ENCODE data around the gene CLCC1. TPM values are rescaled to one million over a fixed set of nuclear protein-coding genes. Genes with fewer than 3 reads are reported as not detected.

CLCC1 gene
- total RNA-seq, 1 donor from 2014 or later: 26.4 TPM

DNA sequence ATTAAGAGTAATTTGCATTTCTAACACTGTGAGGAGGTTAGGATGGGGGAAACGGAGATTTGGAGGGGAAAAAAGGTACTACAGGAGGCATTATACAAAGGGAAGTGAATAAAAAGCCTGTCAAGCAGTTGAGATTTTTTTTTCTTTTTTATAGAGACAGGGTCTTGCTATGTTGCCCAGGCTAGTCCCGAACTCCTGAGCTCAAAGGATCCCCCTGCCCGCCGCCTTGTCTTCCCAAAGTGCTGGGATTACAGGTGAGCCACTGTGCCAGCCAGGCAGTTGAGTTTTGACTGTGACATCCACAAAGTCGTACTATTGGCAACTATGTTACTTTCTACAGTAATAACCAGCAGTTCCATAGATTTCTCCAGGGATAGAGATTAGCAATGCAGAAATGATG, 2.6 kb downstream of the CLCC1 start:
- Mint-ChIP-seq H3K9me3 (ENCODE audit: unreplicated experiment) (peaks cover 4% of the 10 kb centered on the region), H3K27me3 (ENCODE audit: unreplicated experiment) (peaks cover 2% of the 10 kb centered on the region), H3K27ac (ENCODE audit: unreplicated experiment) (no peak overlapping the region), H3K4me1 (ENCODE audit: low read depth, unreplicated experiment) (peaks cover 6% of the 10 kb centered on the region), H3K36me3 (ENCODE audit: unreplicated experiment) (no peaks in the 10 kb centered on the region), H3K4me3 (ENCODE audit: unreplicated experiment) (no peak overlapping the region)
- TF ChIP-seq, protein P1, sequence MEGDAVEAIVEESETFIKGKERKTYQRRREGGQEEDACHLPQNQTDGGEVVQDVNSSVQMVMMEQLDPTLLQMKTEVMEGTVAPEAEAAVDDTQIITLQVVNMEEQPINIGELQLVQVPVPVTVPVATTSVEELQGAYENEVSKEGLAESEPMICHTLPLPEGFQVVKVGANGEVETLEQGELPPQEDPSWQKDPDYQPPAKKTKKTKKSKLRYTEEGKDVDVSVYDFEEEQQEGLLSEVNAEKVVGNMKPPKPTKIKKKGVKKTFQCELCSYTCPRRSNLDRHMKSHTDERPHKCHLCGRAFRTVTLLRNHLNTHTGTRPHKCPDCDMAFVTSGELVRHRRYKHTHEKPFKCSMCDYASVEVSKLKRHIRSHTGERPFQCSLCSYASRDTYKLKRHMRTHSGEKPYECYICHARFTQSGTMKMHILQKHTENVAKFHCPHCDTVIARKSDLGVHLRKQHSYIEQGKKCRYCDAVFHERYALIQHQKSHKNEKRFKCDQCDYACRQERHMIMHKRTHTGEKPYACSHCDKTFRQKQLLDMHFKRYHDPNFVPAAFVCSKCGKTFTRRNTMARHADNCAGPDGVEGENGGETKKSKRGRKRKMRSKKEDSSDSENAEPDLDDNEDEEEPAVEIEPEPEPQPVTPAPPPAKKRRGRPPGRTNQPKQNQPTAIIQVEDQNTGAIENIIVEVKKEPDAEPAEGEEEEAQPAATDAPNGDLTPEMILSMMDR (IDR thresholded peaks at IDR 0.05; ENCODE audit: partially characterized antibody, unreplicated experiment): no peak
- DNase-seq: no peak

DNA sequence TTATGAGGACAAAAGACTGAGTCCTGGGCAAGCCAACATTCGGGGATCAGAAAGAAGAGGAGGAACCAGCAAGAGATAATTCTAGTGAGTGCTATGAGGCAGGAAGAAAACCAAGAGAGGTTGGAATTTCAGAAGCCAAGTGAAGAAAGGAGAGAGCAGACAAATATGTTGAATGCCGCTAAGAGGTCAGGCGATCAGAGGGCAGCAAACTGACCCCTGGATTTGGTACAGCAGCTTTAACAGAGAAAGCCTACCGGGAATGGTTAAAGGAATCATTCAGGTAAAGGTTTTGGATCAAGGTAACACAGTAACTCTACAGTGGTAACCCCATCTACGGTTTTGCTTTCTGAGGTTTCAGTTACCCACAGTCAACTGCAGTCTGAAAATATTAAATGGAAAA, 5.4 kb downstream of the CLCC1 start:
- H3K9me3 Mint-ChIP-seq (ENCODE audit: unreplicated experiment): peaks cover 4% of the 10 kb centered on the region
- H3K4me3 Mint-ChIP-seq (ENCODE audit: unreplicated experiment): no peak overlapping the region
- TF ChIP-seq, protein P1 (IDR thresholded peaks at IDR 0.05; ENCODE audit: partially characterized antibody, unreplicated experiment): no peak
- peaks cover 9% of the 10 kb centered on the region for H3K4me1 Mint-ChIP-seq (ENCODE audit: low read depth, unreplicated experiment)
- no peaks in the 10 kb centered on the region for H3K36me3 Mint-ChIP-seq (ENCODE audit: unreplicated experiment)
- H3K27ac Mint-ChIP-seq (ENCODE audit: unreplicated experiment): peak overlapping the region; percentile 40
- H3K27me3 Mint-ChIP-seq (ENCODE audit: unreplicated experiment): no peaks in the 10 kb centered on the region
- no peak for DNase-seq

DNA sequence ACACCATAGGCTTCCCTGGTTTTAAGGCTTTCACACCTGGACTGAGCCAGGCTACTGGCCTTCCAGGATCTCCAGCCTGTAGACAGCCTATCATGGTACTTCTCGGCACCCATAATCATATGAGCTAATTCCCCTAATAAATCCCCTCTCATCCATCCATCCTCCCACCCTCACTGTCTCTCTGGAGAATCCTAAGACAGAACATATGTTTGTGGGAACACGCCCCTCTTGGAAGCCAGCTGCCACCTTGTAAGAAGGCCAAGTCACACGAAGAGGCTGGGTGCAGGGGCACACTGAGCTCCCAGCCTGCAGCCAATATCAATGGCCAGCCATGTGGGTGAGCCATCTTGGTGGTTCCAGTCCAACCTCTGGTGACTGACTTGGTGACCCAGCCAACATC, 7.4 kb downstream of the CLCC1 start:
- Mint-ChIP-seq H3K4me1 (ENCODE audit: low read depth, unreplicated experiment) (peaks cover 8% of the 10 kb centered on the region), H3K36me3 (ENCODE audit: unreplicated experiment) (no peaks in the 10 kb centered on the region), H3K27me3 (ENCODE audit: unreplicated experiment) (no peaks in the 10 kb centered on the region), H3K27ac (ENCODE audit: unreplicated experiment) (no peak overlapping the region), H3K4me3 (ENCODE audit: unreplicated experiment) (peak overlapping the region; percentile 14), H3K9me3 (ENCODE audit: unreplicated experiment) (peaks cover 2% of the 10 kb centered on the region)
- DNase-seq: no peak
- TF ChIP-seq, protein P1 (IDR thresholded peaks at IDR 0.05; ENCODE audit: partially characterized antibody, unreplicated experiment): no peak

DNA sequence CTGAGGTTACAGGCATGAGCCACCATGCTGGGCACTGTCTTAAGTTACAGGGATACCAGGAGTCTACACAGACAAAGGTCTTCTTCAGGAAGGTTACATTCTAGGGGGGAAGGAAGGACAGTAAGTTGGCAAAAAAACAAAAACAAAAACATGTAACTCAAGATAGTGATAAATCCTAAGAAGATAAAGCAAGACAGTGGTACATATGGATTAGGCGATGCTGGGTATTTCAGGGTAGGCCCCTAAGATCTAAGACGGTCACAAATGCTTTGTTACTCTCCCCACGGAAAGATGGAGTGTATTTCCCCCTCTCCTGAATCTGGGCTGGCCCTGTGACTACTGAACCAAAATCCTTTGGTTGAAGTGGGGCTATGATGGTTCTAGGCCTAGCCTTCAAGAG, 8.2 kb downstream of the CLCC1 start:
- TF ChIP-seq, protein P1 (IDR thresholded peaks at IDR 0.05; ENCODE audit: partially characterized antibody, unreplicated experiment): no peak
- DNase-seq: no peak
- Mint-ChIP-seq H3K27ac (ENCODE audit: unreplicated experiment) (no peak overlapping the region), H3K4me3 (ENCODE audit: unreplicated experiment) (no peak overlapping the region), H3K9me3 (ENCODE audit: unreplicated experiment) (peaks cover 2% of the 10 kb centered on the region), H3K27me3 (ENCODE audit: unreplicated experiment) (no peaks in the 10 kb centered on the region), H3K4me1 (ENCODE audit: low read depth, unreplicated experiment) (peaks cover 8% of the 10 kb centered on the region), H3K36me3 (ENCODE audit: unreplicated experiment) (no peaks in the 10 kb centered on the region)

DNA sequence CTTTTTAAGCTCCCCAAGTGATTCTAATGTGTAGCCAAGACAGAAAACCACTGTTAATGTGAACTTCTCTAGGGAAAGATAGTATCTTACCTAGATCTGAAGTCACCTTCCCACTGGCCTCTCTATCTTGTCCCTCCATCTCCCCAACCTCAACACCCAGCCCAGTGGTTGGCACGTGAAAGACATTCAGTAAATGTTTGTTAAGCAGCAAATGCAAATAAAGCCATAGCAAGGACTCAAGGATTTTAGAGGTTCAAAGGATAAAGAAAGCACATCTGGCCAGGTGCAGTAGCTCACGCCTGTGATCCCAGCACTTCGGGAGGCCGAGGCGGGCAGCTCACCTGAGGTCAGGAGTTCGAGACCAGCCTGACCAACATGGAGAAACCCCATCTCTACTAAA, 9.8 kb downstream of the CLCC1 start:
- peaks cover 3% of the 10 kb centered on the region for H3K27me3 Mint-ChIP-seq (ENCODE audit: unreplicated experiment)
- H3K4me1 Mint-ChIP-seq (ENCODE audit: low read depth, unreplicated experiment): peaks cover 15% of the 10 kb centered on the region
- peaks cover 2% of the 10 kb centered on the region for H3K9me3 Mint-ChIP-seq (ENCODE audit: unreplicated experiment)
- H3K4me3 Mint-ChIP-seq (ENCODE audit: unreplicated experiment): no peak overlapping the region
- no peaks in the 10 kb centered on the region for H3K36me3 Mint-ChIP-seq (ENCODE audit: unreplicated experiment)
- TF ChIP-seq, protein P1 (IDR thresholded peaks at IDR 0.05; ENCODE audit: partially characterized antibody, unreplicated experiment): no peak
- no peak overlapping the region for H3K27ac Mint-ChIP-seq (ENCODE audit: unreplicated experiment)
- no peak for DNase-seq
